H9 (cell line): ENCODE measurements around the gene MPZL1. TPM values are rescaled to one million over a fixed set of nuclear protein-coding genes. Genes with fewer than 3 reads are reported as not detected.

Experiments used
- DNase-seq: peaks from one replicate; pipeline ENCODE4 v3.0.0-alpha.2; 2017
- H2AFZ ChIP-seq: one replicate; pipeline ENCODE4 v1.6.1; 2013; ENCODE audit warnings: mild to moderate bottlenecking, low read length, control low read depth, moderate library complexity
- H2AK5ac ChIP-seq: 2 replicates; pipeline ENCODE4 v1.6.1; 2013; ENCODE audit warnings: low read length, control low read depth, mixed read lengths; ENCODE audit not compliant: insufficient read length
- H2BK120ac ChIP-seq: one replicate; pipeline ENCODE4 v1.6.1; 2013; ENCODE audit warnings: low read depth, mild to moderate bottlenecking, low read length, control low read depth, inconsistent platforms; ENCODE audit not compliant: poor library complexity, severe bottlenecking
- H2BK12ac ChIP-seq: 2 replicates; pipeline ENCODE4 v1.6.1; 2013; ENCODE audit warnings: low read length, control low read depth, mixed read lengths, low read depth; ENCODE audit not compliant: insufficient read length
- H2BK15ac ChIP-seq: 2 replicates; pipeline ENCODE4 v1.6.1; 2013; ENCODE audit warnings: low read depth, low read length, control low read depth
- H2BK20ac ChIP-seq: one replicate; pipeline ENCODE4 v1.6.1; 2013; ENCODE audit warnings: low read depth, mild to moderate bottlenecking, low read length, control low read depth, inconsistent platforms; ENCODE audit not compliant: poor library complexity, severe bottlenecking
- H2BK5ac ChIP-seq: 2 replicates; pipeline ENCODE4 v1.6.1; 2013; ENCODE audit warnings: low read length, control low read depth, mixed read lengths; ENCODE audit not compliant: insufficient read length
- H3K14ac ChIP-seq: 2 replicates; pipeline ENCODE4 v1.6.1; 2013; ENCODE audit warnings: low read length, control low read depth; ENCODE audit not compliant: insufficient read depth
- H3K18ac ChIP-seq: 2 replicates; pipeline ENCODE4 v1.6.1; 2013; ENCODE audit warnings: low read depth, mild to moderate bottlenecking, mixed read lengths, low read length, control low read depth; ENCODE audit not compliant: insufficient read length
- H3K23ac ChIP-seq: 2 replicates; pipeline ENCODE4 v1.6.1; 2013; ENCODE audit warnings: low read length, control low read depth, mixed read lengths, low read depth; ENCODE audit not compliant: insufficient read length
- H3K23me2 ChIP-seq: 2 replicates; pipeline ENCODE4 v1.6.1; 2013; ENCODE audit warnings: low read depth, mild to moderate bottlenecking, mixed read lengths, low read length, control low read depth; ENCODE audit not compliant: insufficient read length, poor library complexity, severe bottlenecking
- H3K27ac ChIP-seq: 2 replicates; pipeline ENCODE4 v1.5.1; 2013; ENCODE audit warnings: low read length, control low read depth, mixed read lengths, low read depth; ENCODE audit not compliant: insufficient read length
- H3K27me3 ChIP-seq: 2 replicates; pipeline ENCODE4 v1.6.1; 2013; ENCODE audit warnings: low read length, control low read depth, inconsistent platforms; ENCODE audit not compliant: insufficient read depth
- H3K4ac ChIP-seq: 2 replicates; pipeline ENCODE4 v1.6.1; 2013; ENCODE audit warnings: low read depth, mild to moderate bottlenecking, control low read depth, inconsistent platforms, low read length, moderate library complexity
- H3K4me1 ChIP-seq: 2 replicates; pipeline ENCODE4 v1.6.1; 2013; ENCODE audit warnings: low read length, control low read depth, inconsistent platforms; ENCODE audit not compliant: insufficient read depth
- H3K4me2 ChIP-seq: 2 replicates; pipeline ENCODE4 v1.6.1; 2013; ENCODE audit warnings: low read length, control low read depth, mixed read lengths; ENCODE audit not compliant: insufficient read length, insufficient read depth
- H3K56ac ChIP-seq: 2 replicates; pipeline ENCODE4 v1.6.1; 2013; ENCODE audit warnings: low read depth, mild to moderate bottlenecking, mixed read lengths, low read length, control low read depth; ENCODE audit not compliant: insufficient read length
- H3K79me1 ChIP-seq: 2 replicates; pipeline ENCODE4 v1.6.1; 2013; ENCODE audit warnings: low read depth, mild to moderate bottlenecking, moderate library complexity, low read length, control low read depth, inconsistent platforms; ENCODE audit not compliant: insufficient read depth, poor library complexity, severe bottlenecking
- H3K79me2 ChIP-seq: 2 replicates; pipeline ENCODE4 v1.6.1; 2013; ENCODE audit warnings: low read length, control low read depth, inconsistent platforms; ENCODE audit not compliant: insufficient read depth
- H3K9ac ChIP-seq: 2 replicates; pipeline ENCODE4 v1.6.1; 2013; ENCODE audit warnings: low read length, control low read depth, mixed read lengths; ENCODE audit not compliant: insufficient read length; ENCODE audit errors: extremely low read depth
- H3K9me3 ChIP-seq: one replicate; pipeline ENCODE4 v1.6.1; 2013; ENCODE audit warnings: low read depth, low read length, inconsistent platforms; ENCODE audit not compliant: control insufficient read depth
- H3T11ph ChIP-seq: one replicate; pipeline ENCODE4 v1.6.1; 2013; ENCODE audit warnings: mild to moderate bottlenecking, low read length, control low read depth, inconsistent platforms
- H4K20me1 ChIP-seq: one replicate; pipeline ENCODE4 v1.6.1; 2013; ENCODE audit not compliant: control insufficient read depth, insufficient read length, insufficient read depth
- H4K5ac ChIP-seq: 2 replicates; pipeline ENCODE4 v1.6.1; 2013; ENCODE audit warnings: low read depth, mild to moderate bottlenecking, mixed read lengths, low read length, control low read depth; ENCODE audit not compliant: insufficient read length
- H4K8ac ChIP-seq: replicated peaks from 2 replicates; pipeline ENCODE4 v1.6.1; 2013; ENCODE audit warnings: low read length, control low read depth, mixed read lengths, low read depth; ENCODE audit not compliant: insufficient read length
- H4K91ac ChIP-seq: 2 replicates; pipeline ENCODE4 v1.6.1; 2013; ENCODE audit warnings: low read depth, mild to moderate bottlenecking, moderate library complexity, mixed read lengths, low read length, control low read depth; ENCODE audit not compliant: insufficient read length
- H3K27ac Mint-ChIP-seq, 3 experiments: 2 replicates in 2 of 3; 3 replicates in 1 of 3; pipeline ENCODE4 v1.8.0; 2020 to 2021; ENCODE audit warnings: mixed read lengths in 3 of 3, mild to moderate bottlenecking in 1 of 3, moderate library complexity in 1 of 3
- H3K27me3 Mint-ChIP-seq: 2 replicates; pipeline ENCODE4 v1.8.0; 2021; ENCODE audit warnings: low read depth, mild to moderate bottlenecking, moderate library complexity, mixed read lengths
- H3K36me3 Mint-ChIP-seq, 3 experiments: 2 replicates in 2 of 3; 3 replicates in 1 of 3; pipeline ENCODE4 v1.8.0; 2020 to 2021; ENCODE audit warnings: low read depth in 3 of 3, mixed read lengths in 3 of 3; ENCODE audit not compliant: insufficient read depth in 1 of 3
- H3K4me1 Mint-ChIP-seq, 2 experiments: 2 replicates each; pipeline ENCODE4 v1.8.0; 2020; ENCODE audit warnings: mixed read lengths in 2 of 2
- H3K4me3 Mint-ChIP-seq, 2 experiments: 2 replicates in 1 of 2; 3 replicates in 1 of 2; pipeline ENCODE4 v1.8.0; 2020 to 2021; ENCODE audit warnings: mild to moderate bottlenecking in 2 of 2, mixed read lengths in 2 of 2, moderate library complexity in 1 of 2
- H3K9me3 Mint-ChIP-seq, 2 experiments: 2 replicates in 1 of 2; 3 replicates in 1 of 2; pipeline ENCODE4 v1.8.0; 2020; ENCODE audit warnings: mild to moderate bottlenecking in 2 of 2, mixed read lengths in 2 of 2, moderate library complexity in 1 of 2
- WGBS: extraction: QIAGEN DNeasy Blood & Tissue Kit; methylation state at CpG from one replicate; pipeline ENCODE4 v1.1.7; 2013; ENCODE audit warnings: missing lambda C conversion rate, low lambda C conversion rate, mixed read lengths; ENCODE audit not compliant: insufficient read length; ENCODE audit errors: extremely low coverage; 5-methylcytosine and 5-hydroxymethylcytosine counted together
- total RNA-seq: library from RNA; stranded (reverse); gene quantifications from 2 replicates; pipeline ENCODE4 v1.2.1, GENCODE V29; 2021
- TF ChIP-seq, protein P1 (sequence below): fragments of 200-600 bp; sonication (generic); conservative IDR thresholded peaks from 3 replicates; pipeline ENCODE4 v1.8.0; 2021; ENCODE audit warnings: antibody characterized with exemption, mild to moderate bottlenecking

Gene MPZL1
- total RNA-seq, 1 experiment from 2014 or later = 60.7 TPM

DNA sequence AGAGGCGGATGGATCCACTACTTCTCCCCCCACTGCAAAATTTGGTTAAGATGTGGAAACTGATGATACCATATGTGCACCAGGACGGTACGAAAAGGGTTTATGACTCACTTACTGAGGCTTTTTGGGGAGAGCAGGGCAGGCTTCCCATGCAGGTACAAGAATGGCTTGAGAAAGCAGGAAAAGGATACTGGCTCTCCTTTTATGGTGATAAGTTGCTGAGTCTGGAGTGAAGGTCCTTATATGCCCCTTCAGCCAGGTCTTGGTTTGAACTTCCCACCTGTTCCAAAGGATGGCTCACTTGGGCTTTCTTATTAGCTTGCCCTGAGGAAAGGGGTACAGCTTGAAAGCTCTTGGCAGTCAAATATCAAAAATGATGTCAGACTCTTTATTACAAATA, 23.1 kb downstream of the MPZL1 start:
- Histone ChIP-seq H3K23me2 (no peaks in the 10 kb centered on the region), H2BK12ac (no peak overlapping the region), H3K56ac (no peak overlapping the region), H3K79me2 (peaks cover 7% of the 10 kb centered on the region; the same call in 1 of the 2 replicates), H4K8ac (no peak overlapping the region), H3K23ac (no peak overlapping the region), H3K27me3 (no peaks in the 10 kb centered on the region), H2AFZ (no peak overlapping the region), H2AK5ac (no peak overlapping the region), H2BK20ac (no peak overlapping the region), H3K4ac (no peak overlapping the region), H3K14ac (no peak overlapping the region), H4K20me1 (no peaks in the 10 kb centered on the region), H3K79me1 (peaks cover 6% of the 10 kb centered on the region), H3K9me3 (no peaks in the 10 kb centered on the region), H2BK15ac (no peak overlapping the region), H3K27ac (no peak overlapping the region), H3K4me2 (no peak overlapping the region), H3K18ac (no peak overlapping the region), H3K9ac (no peak overlapping the region), H3T11ph (no peak overlapping the region), H3K4me1 (no peaks in the 10 kb centered on the region; the same call in 1 of the 2 replicates), H2BK5ac (no peak overlapping the region), H4K91ac (no peak overlapping the region), H2BK120ac (no peak overlapping the region), H4K5ac (no peak overlapping the region)
- Mint-ChIP-seq H3K4me3 (no peak overlapping the region), H3K4me1 (peaks cover 26 to 31% of the 10 kb centered on the region in 2 experiments), H3K36me3 (no peaks in the 10 kb centered on the region), H3K9me3 (no peaks in the 10 kb centered on the region), H3K27ac (peak overlapping the region in 2 of 3 experiments; percentile 6 to 9; a peak in 1 of 7 replicates), H3K27me3 (no peaks in the 10 kb centered on the region)
- WGBS = no CpG with 5 or more reads among the region's 3 CpGs
- no peak for DNase-seq
- TF ChIP-seq, protein P1, sequence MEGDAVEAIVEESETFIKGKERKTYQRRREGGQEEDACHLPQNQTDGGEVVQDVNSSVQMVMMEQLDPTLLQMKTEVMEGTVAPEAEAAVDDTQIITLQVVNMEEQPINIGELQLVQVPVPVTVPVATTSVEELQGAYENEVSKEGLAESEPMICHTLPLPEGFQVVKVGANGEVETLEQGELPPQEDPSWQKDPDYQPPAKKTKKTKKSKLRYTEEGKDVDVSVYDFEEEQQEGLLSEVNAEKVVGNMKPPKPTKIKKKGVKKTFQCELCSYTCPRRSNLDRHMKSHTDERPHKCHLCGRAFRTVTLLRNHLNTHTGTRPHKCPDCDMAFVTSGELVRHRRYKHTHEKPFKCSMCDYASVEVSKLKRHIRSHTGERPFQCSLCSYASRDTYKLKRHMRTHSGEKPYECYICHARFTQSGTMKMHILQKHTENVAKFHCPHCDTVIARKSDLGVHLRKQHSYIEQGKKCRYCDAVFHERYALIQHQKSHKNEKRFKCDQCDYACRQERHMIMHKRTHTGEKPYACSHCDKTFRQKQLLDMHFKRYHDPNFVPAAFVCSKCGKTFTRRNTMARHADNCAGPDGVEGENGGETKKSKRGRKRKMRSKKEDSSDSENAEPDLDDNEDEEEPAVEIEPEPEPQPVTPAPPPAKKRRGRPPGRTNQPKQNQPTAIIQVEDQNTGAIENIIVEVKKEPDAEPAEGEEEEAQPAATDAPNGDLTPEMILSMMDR = no peak
